HG03025 (cell line): ENCODE measurements around the gene WDTC1.

Experiments
- ATAC-seq: cut with Tn5 transposase; IDR thresholded peaks from one replicate; pipeline ENCODE4 v1.9.1; 2021; ENCODE audit warnings: mild to moderate bottlenecking, moderate library complexity; ENCODE audit not compliant: unreplicated experiment, low FRiP score

Gene WDTC1

DNA sequence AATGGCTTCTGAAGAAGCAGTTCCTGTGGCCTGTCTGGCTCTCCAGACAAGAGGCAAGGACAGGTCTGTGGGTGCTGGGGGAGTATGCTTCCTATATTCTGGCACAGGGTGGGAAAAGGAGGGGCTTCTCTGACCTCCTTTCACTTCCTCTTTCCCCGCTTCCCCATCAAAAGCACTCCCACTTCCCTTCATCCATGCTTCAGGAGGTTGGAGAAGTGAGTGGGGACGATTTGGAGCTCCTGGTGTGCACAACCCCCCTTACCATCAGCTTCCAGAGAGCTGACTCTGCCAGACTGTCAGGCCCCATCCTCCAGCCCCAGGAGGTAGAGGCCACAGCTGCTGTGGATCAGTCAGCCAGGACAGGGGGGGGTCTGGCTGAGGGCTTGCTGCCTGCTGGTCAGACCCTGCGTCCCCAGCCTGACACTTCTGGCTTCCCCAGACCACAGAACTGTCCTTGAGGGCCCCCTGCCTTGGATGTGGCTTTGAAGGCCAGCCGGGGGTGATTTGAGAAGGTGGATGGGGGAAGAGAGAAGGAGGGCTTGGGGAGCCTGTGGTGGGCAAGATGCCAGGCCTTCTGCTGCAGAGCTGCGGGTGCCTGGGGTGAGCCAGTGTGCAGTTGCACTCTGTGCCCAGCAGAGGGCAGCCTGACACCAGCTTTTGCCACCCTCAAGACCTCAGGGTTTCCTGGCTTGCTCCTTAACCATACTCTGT, 66.1 kb downstream of the WDTC1 start:
- no peak for ATAC-seq

DNA sequence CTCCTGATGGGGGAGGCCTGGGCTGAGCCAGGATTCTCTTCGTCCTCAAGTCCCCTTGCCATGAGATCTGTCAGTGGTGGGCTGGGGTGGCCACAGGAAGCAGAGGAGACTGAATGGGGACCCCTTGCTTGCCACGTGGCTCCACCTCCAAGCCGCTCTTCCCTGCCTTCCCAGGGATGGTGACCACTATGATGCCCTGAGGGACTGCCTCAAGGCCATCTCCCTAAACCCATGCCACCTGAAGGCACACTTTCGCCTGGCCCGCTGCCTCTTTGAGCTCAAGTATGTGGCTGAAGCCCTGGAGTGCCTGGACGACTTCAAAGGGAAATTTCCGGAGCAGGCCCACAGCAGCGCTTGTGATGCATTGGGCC, 66.6 kb downstream of the WDTC1 start:
- no peak for ATAC-seq

DNA sequence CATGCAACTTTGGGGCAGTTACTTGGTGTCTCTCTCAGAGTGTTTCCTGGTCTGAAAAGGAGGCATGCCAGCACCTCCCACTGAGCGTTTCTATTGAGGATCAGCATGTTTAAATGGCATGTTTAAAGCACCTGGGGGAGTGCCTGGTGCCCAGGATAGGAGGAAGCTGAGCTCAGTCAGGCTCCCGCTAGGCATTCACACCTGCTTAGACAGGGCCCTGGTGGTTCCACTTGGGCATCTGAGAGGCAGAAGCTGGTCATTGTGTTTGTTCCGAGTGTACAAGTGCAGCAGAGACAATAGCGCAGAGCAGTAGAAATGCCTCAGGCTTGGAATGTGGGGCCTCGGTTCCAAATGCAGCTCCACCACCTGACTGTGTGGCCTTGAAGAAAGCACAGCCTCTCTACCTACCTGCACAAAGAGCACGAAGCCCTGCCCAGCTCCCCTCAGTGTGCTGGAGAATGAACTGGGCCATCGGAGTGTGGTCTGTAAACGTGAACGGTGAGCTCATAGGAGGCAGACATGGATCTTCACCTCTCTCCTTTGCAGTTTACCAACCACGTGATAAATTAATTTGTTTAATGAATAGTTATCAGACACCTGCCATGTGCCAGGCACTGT, 67.3 kb downstream of the WDTC1 start:
- ATAC-seq: no peak

DNA sequence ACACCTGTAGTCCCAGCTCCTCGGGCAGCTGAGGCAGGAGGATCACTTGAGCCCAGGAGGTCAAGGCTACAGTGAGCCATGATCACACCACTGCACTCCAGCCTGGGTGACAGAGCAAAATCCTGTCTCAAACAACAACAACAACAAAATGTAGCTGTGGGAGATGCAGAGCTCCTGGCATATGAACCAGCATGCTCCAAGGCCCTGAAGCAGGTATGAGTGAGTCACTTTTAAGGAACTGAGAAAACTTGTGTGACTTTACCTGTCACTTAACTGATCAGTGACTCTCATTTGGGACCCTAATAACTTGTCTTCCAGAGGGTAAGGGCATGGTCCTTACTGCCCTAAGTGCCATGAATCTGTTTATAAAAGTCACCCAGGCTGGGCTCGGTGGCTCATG, 68.2 kb downstream of the WDTC1 start:
- ATAC-seq: no peak

DNA sequence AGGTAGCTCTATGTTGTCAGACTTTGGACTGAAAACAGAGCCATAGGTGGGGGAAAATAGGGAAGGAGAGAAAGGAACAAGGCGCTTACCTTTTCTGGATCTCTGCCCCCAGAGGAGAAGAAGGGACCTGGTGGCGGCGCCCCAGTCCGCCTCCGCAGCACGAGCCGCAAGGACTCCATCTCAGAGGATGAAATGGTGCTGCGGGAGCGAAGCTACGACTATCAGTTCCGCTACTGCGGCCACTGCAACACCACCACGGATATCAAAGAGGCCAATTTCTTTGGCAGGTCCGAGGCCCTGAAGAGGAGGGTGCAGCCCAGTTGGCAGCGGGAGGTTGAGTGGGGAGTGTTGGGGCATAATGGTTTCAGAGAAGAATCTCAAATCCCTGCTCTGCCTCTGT, 69.1 kb downstream of the WDTC1 start:
- ATAC-seq: no peak

DNA sequence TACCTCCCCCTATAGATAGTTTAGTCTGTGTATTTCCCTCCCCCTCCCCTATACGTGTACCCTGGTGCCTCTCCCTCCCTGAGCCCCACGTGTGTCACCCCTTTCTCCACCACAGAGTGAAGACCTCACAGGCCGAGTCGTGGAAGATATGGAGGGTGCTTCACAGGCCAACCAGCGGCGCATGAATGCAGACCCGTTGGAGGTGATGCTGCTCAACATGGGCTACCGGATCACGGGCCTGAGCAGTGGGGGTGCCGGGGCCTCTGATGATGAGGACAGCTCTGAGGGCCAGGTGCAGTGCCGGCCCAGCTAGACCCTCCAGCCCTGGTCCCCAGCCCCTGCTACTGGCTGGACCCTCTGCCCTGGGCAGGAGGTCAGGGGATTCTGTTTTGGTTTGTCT, 71.6 kb downstream of the WDTC1 start:
- no peak for ATAC-seq

DNA sequence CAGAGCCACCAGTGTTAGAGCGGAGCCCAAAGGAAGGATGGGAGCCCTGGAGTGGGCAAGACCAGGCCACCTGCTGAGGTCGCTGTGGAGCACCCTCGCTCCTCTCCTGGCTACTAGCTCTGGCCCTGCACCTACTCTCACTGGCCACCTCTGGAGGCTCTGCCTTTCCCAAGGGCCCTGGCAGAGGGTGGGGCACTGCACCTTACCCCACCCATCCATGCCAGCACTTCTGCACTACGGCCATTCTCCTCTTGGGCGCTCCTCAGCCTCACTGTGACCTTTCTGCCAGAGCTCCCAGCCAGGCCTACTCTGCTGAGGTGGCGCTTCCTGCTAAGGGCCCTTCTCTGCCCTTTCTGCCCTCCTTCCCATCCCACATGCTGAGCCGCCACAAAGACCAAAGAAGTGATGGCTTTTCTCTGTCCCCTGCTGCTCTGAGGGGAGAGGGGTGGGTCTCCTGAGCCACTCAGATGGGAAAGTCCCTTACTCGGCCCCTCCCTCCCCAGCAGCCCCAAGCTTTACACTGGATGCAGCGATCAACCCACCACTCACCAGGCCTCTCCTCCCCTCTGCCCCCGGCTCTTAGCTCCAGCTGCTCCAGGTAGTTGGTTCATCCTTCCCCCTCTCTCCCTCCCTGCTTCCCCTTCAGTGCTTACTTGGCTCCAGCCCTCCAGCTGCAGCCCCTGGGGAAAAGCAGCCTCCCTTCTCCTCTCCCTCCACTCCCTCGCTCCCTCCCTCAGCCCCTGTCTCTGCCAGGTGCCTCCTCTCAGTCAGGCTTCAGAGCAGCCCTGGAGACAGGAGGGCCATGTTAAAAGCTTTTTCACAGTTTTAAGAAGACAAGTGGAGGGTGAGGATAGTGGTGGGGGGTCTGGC, 72.7 kb downstream of the WDTC1 start:
- no peak for ATAC-seq

DNA sequence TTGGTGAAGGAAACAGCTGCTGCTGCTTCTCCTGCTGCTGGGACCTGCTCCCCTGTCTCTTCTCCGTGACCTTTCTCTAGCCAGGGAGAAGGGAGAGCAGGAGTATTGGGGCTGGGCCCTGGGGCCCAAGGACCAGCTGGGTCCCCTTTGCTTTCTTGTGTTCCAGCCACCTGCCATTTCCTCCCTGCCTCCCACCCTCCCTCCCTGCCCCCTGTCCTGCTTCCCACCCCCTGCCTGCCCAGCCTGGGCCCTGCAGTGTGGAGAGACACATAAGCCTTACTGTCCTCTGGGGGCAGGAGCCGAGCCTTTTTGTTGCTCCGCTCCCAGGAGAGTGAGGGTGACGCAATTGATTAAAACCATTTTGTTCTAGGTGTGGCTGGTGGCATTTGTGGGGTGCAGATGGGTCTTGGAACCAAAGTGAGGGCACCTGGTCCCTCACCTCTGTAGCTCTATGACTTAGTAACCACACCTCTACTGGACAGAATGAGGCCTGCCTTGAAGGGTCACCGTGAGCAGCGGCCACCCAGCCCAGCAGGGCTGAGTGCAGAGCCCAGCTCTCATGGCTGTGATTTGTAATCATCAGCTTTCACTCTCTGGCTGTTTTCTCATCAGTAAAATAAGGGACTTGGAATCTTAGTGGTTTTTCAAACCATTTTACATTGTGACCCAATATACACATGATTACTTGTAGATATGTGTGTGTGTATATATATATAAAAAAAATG, 73.6 kb downstream of the WDTC1 start:
- ATAC-seq: no peak

DNA sequence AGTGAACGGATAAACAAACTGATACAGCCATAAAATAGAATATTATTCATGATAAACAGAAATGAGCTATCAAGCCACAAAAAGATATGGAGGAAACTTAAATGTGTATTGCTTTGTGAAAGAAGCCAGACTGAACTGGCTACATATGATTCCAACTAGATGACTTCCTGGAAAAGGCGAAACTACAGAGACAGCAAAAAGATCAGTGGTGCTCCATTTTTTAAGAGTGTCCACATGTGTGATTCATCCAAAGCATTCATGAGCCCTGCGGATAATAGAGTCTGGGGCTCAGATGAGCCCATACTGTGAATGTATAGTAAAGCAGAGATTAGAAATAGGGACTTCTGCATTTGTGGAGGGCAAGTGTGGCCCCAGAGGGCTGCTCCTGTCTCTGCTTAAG, 79.7 kb downstream of the WDTC1 start:
- no peak for ATAC-seq

DNA sequence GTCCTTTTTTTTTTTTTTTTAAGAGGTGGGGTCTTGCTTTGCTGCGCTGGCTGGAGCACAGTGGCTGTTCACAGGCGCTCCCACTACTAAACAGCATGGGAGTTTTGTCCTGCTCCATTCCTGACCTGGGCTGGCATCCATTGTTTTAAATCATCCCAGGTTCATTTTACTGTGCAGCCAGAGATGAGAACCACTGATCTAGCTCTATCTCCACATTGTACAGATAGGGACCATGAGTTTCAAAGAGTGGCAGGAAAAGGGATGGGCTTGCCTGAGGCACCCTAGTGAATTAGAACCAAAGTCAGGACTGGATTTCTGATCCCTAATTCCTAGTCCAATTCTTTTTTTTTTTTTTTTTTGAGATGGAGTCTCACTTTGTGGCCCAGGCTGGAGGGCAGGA, 80.3 kb downstream of the WDTC1 start:
- ATAC-seq: no peak

DNA sequence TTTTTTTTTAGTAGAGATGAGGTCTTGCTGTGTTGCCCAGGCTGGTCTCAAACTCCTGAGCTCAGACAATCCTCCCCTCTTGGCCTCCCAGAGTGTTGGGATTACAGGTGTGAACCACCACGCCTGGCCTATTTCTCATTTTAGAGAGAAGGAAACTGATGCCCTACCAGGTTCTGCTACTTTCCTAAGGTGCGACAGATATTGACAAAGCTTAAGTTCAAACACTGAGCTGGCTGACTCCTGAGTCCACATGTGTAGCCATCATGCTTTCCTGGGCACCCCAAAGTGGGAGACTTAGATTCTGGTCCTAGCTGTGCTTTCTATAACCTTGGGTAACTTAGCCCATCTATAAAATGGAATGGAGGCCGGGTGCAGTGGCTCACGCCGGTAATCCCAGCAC, 82.4 kb downstream of the WDTC1 start:
- ATAC-seq: no peak

DNA sequence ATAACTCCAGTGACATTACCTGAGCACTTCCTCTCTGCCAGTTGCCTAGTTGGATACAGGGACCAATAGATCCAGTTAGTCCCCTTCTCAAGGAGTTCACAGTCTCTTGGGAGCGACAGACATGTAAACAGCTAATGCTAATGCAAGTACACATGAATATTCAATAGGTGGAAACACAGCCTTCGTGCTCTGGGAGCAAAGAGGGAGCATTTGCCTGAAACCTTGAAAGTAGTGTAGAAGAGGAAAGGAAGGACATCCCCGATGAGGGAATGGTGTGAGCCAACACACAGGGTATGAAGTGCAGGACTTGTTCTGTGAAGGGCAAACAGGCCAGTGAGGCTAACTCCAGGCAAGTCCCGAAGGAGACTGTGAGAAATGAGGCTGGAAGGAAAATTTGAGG, 83.7 kb downstream of the WDTC1 start:
- ATAC-seq: no peak

DNA sequence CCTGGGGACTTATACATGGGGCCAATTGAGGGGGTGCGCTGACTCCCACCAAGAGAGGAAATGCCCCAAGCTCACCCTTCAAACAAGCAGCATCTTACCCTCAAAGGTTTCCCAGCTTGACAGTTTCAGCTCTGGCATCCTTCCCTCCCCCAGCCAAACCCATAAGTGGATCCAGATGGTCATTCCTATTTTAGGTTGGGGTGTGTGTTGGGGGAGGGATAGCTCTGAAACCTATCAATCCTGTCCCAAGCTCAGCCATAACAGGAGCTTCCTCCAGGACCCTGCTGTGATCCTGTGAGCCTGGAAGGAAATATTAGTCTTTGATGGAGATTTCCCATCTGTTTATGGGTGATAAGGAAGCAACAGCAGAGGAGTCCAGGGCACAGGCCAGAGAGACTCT, 84.2 kb downstream of the WDTC1 start:
- ATAC-seq: no peak

DNA sequence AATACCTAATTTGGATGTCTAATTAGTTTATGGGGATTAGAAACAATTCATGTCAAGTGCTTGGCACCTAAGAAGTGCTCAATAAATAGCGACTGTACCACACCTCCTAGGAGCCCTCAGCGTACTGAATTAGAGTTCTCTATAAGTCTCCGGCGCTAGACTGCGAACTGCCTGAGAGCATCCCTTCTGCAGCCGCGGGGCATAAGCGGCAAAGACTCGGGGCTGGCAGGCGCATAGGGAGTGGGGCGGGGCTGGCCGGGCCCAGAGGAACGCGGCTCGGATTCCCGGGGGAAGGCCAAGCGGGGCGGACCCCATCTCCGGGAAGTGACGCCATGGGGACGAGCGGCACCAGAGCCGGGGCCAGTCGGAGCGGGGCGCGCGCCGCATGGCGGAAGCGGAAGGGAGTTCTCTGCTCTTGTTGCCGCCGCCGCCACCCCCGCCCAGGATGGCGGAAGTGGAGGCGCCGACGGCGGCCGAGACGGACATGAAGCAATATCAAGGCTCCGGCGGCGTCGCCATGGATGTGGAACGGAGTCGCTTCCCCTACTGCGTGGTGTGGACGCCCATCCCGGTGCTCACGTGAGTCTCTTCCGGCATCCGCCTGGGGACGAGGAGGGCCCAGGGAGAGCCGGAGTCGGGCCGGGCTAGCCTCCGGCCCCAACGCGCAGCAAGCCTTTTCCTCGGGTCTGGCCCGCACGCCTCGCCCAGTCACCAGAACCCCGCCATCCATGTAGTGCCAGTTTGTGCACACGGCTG, 87.6 kb downstream of the WDTC1 start, which contains the start of gene TMEM222:
TMEM222 (plus strand) TSS at position 351 of the 756 bp plus-strand sequence; CDS start at position 386, 35 bp downstream.
- ATAC-seq: peak; percentile 86

DNA sequence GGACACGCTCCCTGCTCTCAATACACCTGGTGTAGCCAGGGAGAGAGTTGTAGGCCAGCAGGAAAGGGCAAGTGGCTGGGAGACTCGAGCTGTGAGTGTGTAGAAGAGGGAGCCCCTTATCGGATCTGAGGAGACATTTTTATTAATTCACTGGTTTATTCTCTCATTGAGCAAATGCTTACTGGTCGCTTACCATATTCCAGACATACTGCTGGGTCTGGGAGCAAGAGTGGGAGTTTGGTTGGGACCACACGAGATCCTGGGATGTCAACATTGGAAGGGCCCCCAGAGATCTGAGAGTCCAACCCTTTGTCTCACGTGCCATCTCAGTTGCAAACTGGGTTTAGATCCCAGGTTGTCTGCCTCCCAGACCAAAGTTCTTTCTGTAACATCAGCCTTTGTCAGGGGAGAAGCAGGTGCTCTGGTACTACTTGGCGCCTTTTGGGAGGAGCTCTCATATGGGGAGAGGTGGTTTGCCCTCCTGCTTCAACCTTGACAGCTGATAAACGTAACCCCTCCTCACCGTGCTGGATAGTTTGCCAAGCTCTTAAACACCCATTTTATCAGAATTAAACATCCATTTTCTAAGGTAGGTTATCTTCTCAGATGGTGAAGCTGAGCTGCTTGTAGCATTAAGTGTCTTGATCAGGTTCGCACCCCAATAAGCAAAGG, 88.3 kb downstream of the WDTC1 start:
- peak; percentile 18 for ATAC-seq

DNA sequence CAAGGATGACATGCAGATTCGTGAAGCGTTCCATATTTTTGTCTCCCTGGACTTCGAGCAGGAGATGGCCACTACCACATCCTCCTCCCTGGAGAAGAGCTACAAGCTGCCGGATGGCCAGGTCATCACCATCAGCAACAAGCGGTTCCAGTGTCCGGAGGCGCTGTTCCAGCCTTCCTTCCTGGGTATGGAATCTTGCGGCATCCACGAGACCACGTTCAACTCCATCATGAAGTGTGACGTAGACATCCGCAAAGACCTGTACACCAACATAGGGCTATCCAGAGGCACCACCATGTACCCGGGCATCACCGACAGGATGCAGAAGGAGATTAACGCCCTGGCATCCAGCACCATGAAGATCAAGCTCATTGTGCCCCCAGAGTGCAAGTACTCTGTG, 90.9 kb downstream of the WDTC1 start:
- no peak for ATAC-seq

DNA sequence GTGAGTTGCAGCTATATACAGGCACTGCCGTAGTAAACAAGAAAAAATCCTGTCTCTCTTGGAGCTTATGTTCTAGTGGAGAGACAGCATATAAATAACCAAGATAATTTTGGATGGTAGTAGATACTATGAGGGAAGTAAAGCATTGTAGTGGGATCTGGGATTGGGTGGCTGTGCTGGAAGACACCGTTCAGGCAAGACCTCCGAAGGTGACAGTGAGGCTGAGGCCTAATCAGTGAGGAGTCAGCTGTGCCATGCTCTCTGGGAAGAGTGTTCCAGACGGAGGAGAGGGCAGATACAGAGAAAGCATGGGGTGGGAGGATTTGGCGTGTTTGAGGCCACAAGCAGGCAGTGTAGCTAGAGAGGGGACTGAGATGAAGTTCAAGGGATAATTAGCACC, 93.5 kb downstream of the WDTC1 start:
- ATAC-seq: no peak

DNA sequence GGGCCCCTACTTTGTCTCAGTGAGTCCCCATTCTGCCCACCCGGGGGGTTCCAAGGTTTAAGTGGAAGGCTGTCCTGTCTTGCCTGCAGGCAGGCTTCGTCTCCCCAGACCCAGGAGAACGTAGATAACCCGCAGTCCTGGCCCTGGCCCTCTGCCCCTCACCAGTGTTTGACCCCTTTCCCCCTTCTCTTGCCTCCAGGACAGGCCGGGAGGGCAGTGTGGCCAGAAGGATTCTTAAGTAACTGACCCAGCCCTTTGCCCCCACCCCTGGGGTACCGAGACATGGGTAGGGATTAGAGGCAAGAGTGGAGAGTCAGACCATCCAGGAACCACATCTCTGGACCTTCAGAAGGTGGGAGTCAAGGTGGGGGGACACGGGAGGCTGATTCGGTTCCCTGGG, 96.4 kb downstream of the WDTC1 start:
- ATAC-seq: no peak

DNA sequence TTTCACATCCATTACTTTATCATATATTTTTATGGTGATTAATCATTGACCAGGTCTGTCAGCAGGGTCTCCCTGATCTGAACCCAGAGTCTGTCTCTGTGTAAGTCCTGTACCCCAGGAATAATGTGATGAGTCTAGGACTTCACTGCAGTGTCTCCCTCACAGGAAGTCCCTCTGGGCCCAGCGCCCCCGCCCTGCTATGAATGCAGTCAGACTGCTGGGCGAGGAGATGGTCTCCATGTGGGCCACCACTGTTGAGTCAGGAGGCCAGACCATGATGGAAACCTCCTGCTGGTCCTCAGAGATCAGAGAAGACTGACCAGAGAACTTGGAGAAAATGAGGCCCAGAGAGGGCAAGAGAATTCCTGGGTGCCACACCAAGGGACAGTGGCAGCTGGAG, 97.0 kb downstream of the WDTC1 start:
- no peak for ATAC-seq

DNA sequence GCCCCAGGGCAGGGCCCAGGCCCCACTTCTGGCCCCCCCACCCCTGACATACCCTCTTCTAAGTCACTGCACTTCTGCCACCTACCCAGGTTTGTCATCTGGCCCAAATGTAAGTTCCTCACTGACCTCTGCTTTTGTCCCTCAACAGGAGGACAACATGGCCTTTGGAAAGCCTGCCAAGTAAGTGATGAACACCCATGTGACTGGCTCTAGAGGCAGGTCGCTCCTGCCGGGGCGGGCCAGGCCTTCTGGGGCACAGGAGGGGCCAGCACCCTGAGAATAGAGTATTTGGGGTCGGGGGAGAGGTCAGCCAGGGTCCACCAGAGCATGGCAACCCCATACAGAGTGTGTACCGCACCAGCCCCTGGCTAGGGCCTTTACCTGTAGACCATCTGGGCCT, 97.5 kb downstream of the WDTC1 start:
- no peak for ATAC-seq
